ENCODE measurements around the gene LINGO3. TPM values are rescaled to one million over a fixed set of nuclear protein-coding genes. Genes with fewer than 3 reads are reported as not detected.

LINGO3 gene
- total RNA-seq, 1 experiment from 2014 or later, result not detected

GRCh38 chr19:2306281-2306806 lies 1.6 kb downstream of the LINGO3 start:
- DNase-seq (ENCODE audit: low read depth), result no peak

GRCh38 chr19:2305452-2306280 lies 2.3 kb downstream of the LINGO3 start:
- no peak for DNase-seq (ENCODE audit: low read depth)

GRCh38 chr19:2303211-2303798 lies 4.6 kb downstream of the LINGO3 start:
- no peak for DNase-seq (ENCODE audit: low read depth)

GRCh38 chr19:2302319-2303210 lies 5.4 kb downstream of the LINGO3 start:
- DNase-seq (ENCODE audit: low read depth), result no peak

GRCh38 chr19:2300533-2300932 lies 7.4 kb downstream of the LINGO3 start:
- DNase-seq (ENCODE audit: low read depth), result no peak

GRCh38 chr19:2296141-2296540 lies 11.8 kb downstream of the LINGO3 start:
- no peak for DNase-seq (ENCODE audit: low read depth)

- DNase-seq (ENCODE audit: low read depth), result no peak
Measured at GRCh38 chr19:2294687-2295335, 13.1 kb downstream of the LINGO3 start.

GRCh38 chr19:2291185-2291751 lies 16.7 kb downstream of the LINGO3 start:
- no peak for DNase-seq (ENCODE audit: low read depth)

GRCh38 chr19:2290441-2291184 lies 17.3 kb downstream of the LINGO3 start:
- no peak for DNase-seq (ENCODE audit: low read depth)

- no peak for DNase-seq (ENCODE audit: low read depth)
Measured at GRCh38 chr19:2289714-2290435, 18.1 kb downstream of the LINGO3 start.

- DNase-seq (ENCODE audit: low read depth), result no peak
Measured at GRCh38 chr19:2288818-2289713, 18.9 kb downstream of the LINGO3 start.

GRCh38 chr19:2288338-2288817 lies 19.6 kb downstream of the LINGO3 start:
- DNase-seq (ENCODE audit: low read depth), result no peak

- no peak for DNase-seq (ENCODE audit: low read depth)
Measured at GRCh38 chr19:2287585-2288337, 20.2 kb downstream of the LINGO3 start.

GRCh38 chr19:2286402-2287140 lies 21.4 kb downstream of the LINGO3 start:
- DNase-seq (ENCODE audit: low read depth), result no peak

GRCh38 chr19:2283835-2284507 lies 24.0 kb downstream of the LINGO3 start:
- DNase-seq (ENCODE audit: low read depth), result no peak

- DNase-seq (ENCODE audit: low read depth), result no peak
Measured at GRCh38 chr19:2282862-2283237, 25.1 kb downstream of the LINGO3 start.

All from HT1080 (cell line).